Measurements from ENCODE around the gene OR51I2.

OR51I2 gene, protein sequence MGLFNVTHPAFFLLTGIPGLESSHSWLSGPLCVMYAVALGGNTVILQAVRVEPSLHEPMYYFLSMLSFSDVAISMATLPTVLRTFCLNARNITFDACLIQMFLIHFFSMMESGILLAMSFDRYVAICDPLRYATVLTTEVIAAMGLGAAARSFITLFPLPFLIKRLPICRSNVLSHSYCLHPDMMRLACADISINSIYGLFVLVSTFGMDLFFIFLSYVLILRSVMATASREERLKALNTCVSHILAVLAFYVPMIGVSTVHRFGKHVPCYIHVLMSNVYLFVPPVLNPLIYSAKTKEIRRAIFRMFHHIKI

DNA sequence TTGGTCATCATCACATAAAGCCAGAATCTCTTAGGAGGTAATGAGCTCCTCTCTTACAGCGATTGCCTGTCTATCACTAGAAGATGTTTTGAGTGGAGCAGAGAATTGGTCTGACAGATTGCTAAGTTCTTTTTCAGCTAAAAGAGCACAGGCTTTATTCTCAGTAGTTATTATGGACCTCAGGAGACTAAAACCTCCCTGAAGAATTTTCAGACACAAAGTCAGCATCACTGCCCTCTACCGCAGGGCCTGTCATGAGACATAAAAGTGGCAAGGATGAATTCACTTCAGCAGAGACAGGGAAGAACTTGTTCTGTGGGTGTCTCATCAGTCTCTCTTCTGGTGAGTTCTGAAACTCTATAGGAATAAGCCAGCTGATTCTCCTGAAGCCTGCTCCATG lies at the start of gene OR51I2:
TSS of gene OR51I2 (plus strand) at position 301 of the 400 bp plus-strand sequence. CDS start 4,166 bp downstream, outside the sequence.
- DNase-seq = no peak

DNA sequence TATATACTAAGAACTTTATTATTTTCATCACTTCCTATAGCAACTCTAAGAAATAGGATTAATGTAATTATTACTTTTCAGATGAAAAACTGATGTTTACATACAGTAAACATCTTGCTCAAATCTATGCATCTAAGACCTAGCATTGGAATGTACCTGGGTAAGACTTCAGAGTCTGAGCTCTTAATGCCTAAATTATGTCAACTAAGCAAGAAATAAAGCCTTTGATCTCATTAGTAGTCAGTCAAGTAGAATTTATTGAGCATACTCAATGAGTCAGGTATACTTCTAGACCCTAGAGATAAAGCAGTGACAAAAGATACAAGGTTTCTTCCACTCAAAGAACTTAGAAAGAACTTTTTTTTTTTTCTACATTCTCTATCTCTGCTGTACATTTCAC lies 44.0 kb upstream of the OR51I2 start:
- DNase-seq = no peak

DNA sequence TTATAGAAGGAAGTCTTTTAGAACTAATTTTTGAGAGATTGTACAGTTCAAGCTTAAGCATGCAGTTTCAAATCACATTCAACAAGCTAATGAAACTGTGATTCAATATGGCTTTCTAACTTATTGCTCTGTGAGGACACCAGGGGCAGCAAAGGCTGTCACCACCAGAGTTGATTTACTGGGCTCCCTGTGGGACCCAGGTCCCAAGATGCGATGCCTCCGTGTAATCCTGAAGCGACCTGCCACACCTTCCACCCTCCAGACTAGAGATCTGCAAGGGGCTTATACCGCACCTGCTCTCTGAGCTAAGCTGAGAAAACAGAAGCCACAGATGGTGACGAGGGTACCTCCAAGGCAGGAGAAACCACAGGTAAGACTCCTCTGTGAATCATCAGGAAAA lies 28.1 kb upstream of the OR51I2 start:
- DNase-seq = no peak

DNA sequence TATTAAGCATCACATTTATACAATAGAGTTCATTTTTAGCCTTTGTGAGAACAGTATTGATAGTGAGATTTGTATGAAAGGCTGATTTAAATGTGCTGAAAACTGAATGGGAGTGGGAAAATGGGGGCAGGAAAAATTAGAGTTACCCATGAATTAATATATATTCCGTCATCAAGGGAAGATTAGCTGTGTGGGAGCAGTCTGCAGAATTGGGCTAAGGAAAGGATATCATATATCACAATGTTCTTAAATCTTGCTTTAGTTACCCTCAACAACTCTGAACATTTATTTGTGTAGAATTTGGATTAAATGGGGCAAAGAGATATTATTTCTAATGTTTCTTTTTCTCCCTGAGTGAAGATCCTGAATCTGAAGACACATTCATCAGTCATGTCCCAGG lies 27.3 kb upstream of the OR51I2 start, which contains the start of gene OR51Q1:
TSS of gene OR51Q1 (plus strand) at position 301 of the 400 bp plus-strand sequence. CDS start at position 391, 90 bp downstream.
- DNase-seq = no peak

DNA sequence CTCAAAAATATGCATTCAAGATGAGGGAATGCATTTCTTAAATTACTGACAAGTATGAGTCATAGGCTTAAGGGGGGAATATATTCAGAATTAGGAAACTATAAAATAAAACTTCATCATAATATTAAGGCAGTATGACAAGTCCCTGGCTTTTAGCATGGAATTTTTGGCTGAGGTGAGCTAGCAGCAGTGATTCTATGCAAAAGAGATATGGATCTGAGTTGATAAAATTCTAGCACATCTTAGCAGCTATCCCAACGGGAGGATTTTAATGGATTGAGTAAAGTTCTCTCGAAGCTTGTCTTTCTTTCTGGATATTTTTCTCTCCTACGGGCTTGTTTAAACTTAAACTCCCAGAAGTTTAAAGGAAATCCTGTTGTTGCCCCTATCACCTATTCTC lies 26.0 kb upstream of the OR51I2 start:
- DNase-seq = no peak

DNA sequence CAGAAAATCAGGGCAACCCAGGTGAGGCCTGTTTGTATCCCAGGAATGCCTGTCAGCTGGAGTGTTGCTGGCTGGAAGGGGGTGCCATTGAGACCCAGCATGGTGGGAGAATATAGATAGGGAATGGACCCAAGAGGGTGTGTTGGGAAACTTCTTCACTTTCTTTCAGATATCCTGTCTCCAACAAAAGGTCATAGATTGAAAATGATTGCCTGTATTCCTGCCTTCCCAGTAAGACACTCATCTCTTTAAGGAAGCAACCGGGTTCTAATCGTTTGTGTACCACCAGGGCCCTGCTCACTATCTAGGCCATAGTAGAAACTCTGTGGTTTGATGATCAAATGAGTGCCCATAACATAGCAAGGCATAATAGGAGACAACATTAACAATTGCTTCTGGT lies 7.7 kb upstream of the OR51I2 start, which contains the start of gene OR51I1:
TSS of gene OR51I1 (minus strand) at position 101 of the 400 bp plus-strand sequence. CDS start at position 101, 0 bp downstream.
- no peak for DNase-seq

DNA sequence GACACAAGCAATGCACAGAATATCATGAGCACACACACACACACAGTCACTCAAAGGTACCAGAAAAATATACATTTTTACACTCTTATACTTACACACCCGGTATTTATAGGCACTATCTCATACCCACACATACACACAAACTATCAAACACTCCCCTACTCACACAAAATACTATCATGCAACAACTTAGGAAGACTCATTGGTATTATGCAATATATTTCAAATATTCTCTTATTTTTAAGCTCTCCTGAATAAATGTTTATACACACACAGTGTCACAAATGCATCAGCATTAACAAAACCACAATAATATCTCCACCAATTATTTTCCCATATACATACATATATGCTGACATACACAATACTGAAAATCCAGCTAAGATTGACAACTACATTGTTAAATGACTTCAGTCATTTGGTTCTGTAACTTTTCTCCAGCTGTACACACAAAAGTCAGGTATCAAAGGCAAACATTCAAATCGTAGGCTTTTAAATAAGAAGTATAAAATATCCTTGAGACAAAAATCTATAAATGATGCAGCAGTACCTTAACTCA lies 5.2 kb upstream of the OR51I2 start:
- no peak for DNase-seq

DNA sequence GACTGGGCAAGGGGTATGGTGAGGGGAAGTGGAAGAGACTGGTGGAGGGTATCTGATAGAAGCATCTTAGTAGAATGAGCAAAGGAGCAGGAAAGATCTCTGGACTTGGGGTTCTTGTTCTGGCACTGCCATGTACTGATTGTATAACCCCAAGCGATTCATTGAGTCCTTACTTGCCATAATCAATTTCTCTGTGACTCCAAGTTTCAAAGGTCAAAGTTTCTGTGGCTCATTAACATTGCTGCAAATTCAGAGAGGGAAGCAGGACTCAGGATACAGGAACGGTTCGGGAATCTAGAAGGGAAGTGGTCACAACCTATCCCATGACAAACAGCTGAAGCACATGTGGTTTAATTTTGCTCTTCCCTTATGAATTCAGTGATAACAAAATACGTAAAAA lies 309 bp downstream of the OR51I2 start:
- DNase-seq = no peak

DNA sequence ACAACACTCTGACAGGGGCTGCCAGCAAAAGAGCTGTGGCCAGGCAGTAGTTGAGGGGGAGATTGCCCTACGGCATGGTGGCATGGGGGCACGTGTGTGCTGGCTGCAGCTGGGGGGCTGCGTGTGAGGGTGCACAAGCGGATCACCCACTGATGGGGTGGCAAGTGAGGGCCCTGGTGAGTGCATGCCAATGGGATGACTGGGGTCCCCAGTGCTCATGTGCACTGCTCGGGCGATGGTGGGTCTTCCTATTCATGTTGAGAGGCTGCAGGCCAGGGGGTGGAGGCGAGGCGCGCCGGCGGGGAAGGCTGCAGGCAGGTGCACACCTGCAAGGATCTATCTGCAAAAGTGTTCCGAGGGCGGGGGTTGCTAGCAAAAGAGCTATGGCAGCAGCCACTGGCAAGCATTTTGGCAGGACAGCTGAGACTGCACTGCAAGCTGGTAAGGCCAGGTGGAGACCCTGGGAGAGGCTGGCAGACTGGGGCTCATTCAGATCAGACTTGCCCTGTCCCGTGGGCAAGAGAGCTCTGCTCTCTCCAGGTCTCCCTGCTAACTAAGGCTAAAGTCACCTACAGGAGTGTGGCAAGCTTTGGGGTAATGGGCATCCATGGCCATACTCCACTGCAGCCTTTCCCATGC lies 12.0 kb downstream of the OR51I2 start:
- DNase-seq = no peak

DNA sequence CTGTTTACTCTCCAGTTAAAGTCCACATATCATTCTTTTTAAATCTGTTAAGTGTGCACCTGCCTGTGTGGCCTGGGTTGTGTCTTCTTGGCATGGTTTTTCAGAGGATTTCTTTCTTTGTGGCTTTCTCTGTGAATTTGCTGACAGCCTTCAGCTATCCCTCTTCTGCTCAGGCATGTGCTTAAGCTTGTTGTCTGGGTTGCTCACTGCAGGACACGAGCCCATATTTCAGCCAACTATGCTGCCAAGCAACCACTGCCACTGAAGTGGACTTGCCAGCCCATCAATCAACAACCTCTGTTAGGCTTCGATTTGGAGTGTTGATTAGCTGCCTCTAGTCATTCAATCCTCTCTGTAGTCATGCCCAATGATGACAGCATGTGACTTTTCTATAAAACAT lies 18.4 kb downstream of the OR51I2 start:
- DNase-seq = no peak

DNA sequence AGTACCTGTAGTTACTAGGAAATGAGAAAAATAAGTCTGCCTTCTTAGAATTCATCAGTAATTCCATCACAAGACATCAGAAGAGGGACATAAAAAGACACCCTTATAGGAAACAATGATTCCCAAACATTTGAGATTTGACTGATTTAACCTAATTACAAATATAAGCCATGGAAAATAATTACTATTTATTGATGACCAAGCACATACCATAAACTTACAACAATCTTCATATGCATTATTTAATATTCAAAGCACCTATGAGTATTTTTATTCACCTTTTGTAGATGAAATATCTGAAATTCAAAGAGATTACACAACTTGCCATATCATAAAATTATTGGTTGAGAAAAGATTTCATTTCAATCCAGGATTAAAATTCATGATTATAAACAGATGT lies 24.8 kb downstream of the OR51I2 start:
- DNase-seq = no peak

DNA sequence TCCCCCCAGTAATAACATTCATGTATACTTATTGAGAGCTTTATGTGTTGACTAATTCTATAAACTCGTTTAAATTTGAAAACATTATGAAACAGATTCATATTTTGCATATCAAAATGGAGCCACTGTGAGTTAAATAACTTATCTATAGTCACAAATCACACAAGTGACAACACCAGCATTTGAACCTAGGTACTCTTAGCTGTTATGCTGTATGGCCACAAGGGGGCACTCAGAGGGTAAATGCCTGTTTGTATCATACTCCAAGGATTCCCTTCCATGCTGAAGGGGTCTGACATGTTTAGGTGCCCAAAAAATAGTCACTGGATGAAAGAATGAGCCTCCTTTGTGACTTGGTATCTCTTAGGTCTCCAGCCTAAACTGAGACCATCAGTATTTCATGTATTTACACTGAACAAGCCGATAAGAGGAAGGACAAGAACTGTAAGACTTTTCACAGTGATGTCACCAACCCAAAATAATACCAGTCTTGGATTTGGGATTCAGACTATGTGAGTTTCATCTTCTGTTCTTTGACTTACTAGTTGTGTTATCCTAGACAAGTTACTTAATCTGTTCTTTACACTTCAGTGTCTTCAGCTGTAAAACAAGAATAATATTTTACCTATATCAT lies 27.2 kb downstream of the OR51I2 start:
- peak; percentile 59 to 75 (median 71) for DNase-seq

DNA sequence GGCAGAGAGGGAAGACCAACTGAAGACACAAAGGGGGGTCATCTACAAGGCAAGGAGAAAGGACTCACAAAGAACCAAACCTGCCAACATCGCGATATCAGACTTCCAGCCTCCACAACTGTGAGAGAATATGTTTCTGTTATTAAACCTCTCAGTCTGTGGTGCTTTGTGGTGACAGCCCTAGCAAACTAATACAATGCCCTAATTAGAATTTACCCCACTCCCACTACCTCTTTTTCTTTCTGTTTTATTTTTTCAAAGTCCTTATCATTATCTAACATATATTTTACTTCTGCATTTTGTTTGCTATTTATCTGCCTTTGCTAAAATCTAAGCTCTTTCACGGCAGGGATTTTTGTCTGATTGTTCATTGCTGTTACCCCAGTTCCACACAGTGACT lies 36.9 kb downstream of the OR51I2 start:
- no peak for DNase-seq

DNA sequence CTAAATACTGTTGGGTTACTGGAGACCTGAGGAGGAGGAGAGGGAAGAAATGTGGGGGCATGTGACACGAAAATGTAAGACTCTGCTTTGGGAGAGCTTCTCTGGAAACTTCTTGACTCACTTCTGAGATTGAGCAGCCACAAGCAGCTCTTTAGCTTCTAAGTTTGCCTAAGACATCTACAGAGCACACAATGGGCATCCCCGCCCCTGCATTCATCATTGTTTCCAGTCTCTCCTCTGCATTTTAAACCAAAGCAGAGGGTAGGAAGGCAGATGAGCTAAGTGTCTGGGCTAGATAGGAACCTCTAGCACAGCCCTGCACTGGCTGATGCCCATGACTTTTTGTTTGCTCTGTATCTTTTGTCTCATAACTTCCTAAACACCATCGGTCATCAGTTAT lies 37.3 kb downstream of the OR51I2 start:
- DNase-seq = no peak

DNA sequence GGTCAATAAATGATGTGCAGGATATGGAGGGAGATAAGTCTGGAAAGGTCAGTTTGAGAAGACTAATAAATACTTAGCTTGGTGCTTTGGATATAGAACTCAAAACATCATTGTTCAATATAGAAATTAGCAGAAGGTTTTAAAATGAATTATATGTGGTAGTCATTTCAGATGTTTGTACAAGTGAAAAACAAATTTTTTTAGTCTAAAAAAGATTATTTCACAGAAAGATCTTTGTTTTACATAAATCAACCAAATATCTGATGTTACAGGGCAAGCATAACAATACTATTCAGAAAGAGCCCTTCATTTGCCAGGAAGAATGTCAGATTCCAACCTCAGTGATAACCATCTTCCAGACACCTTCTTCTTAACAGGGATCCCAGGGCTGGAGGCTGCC lies 39.3 kb downstream of the OR51I2 start, which contains the start of gene OR52D1:
TSS of gene OR52D1 (plus strand) at position 301 of the 400 bp plus-strand sequence. CDS start at position 323, 22 bp downstream.
- no peak for DNase-seq

DNA sequence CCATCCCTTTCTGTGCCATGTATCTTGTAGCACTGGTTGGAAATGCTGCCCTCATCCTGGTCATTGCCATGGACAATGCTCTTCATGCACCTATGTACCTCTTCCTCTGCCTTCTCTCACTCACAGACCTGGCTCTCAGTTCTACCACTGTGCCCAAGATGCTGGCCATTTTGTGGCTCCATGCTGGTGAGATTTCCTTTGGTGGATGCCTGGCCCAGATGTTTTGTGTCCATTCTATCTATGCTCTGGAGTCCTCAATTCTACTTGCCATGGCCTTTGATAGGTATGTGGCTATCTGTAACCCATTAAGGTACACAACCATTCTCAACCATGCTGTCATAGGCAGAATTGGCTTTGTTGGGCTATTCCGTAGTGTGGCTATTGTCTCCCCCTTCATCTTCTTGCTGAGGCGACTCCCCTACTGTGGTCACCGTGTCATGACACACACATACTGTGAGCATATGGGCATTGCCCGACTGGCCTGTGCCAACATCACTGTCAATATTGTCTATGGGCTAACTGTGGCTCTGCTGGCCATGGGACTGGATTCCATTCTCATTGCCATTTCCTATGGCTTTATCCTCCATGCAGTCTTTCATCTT lies 39.8 kb downstream of the OR51I2 start:
- no peak for DNase-seq

DNA sequence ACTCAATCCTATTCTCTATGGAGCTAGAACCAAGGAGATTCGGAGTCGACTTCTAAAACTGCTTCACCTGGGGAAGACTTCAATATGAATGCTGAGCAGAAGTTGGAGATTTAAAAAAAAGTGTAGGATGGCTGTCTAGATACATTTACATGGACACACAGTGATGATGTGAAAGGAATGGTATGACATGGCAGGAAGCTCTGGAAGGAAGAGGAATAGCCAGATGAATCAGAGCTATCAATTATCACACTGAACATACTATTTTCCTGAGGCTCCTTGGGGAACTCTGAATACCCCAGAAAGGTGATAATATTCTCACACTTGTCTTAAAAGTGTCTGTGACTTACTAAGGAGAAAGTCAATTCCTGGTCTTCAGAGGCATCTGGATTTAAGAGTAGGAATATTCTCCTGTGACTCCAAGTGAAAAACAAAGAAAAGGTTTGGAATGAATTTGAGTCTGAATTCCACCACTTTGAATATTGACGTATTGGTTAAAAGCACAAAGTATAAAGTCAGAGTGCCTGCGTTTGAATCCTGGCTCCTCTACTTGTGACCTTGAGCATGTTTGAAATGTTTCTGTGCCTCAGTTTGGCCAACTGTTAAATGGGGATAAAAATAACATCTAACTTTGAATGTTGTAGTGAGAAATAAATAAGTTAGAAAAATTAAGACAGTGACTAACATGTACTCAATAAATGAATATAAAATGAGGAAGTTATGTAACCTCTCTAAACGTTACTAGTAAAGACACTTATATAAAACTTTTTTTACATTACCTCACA lies 40.6 kb downstream of the OR51I2 start:
- peak in 2 of 3 donors; percentile 5 to 19 for DNase-seq

DNA sequence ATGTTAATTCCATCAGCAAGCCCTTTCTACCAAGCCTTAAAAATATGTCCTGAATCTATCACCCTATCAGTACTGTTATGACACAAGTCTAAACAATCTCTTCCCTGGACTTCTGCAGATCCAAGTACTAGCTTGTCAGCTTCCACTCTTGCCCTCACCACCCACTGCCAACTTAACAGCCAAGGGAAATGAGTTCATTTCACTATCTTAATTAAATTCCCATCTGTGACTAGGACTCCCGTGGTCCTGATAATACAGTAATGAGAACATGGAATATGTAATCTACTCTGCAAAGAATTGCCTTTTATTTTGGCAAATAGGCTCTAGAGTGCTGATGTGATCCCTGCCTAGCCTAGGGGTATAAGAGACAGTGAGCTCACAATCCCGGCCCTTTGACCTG lies 50.5 kb downstream of the OR51I2 start:
- DNase-seq = no peak

DNA sequence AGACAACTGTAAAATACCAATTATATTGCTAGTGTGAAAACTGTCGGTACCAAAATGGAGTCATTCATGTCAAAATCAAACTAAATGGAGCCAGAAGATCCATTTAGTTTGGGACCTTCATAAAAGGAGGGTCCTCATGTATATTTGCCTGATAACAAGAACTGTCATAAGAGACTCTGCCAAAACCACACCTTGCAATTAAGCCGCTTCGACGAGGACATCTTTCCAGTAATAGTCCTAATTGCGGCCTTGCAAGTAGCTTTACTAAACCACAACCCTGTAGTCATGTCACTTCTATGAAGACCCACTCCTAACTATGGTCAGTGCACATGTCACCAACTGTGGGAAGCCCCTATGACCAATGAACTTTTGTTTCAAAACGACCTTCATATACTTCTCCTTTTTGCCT lies 51.3 kb downstream of the OR51I2 start:
- peak; percentile 44 to 60 (median 44) for DNase-seq

DNA sequence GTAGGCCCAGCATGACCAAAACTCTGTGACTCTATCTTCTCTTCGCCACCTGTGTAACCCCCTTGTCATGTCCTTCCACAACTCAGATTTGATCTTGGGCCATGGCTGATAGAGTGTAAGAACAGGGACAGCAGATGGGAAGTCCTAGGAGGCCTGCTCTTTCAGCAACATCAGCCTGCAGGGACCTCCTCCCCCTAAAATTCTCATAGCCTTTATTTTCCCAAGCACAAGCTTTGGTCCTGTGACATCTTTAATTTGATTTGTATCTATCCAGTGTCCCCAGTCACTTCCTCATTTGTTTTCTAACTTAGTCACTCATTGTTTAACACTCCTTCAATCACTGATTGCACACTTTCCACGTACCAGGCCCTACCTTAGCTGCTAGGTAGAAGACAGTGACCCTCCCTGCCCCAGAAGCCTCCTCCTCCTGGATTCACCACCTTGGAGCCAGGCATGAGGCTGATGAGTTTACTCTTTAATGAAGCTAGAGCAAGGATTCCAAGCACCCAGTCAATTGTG lies 55.3 kb downstream of the OR51I2 start:
- DNase-seq = no peak

DNA sequence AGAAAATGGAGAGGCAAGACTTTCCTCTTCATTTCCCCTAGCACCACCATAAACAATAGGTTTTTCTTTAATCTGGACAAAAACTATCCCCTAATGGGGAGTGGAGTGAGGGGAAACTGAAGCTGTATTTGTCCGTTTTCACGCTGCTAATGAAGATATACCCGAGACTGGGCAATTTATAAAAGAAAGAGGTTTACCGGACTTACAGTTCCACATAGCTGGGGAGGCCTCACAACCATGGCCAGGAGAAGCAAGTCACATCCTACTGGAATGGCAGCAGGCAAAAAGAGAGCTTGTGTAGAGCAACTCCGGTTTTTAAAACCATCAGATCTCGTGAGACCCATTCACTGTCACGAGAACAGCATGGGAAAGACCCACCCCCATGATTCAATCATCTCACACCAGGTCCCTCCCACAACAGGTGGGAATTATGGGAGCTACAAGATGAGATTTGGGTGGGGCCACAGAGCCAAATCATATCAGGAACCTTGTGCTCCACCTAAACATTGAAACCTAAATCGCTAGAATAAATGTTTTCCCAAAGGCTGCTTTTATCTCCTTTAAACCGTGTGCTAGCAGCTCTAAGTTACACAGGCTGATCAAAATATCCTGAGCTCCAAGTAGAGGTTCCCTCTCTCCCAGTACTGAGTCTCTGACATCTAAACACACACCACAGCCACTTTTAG lies 56.4 kb downstream of the OR51I2 start:
- no peak for DNase-seq
